GM18907 (cell line): ENCODE data around the gene OLFML2A.
A peak's percentile ranks its signal among the peaks of the same experiment; 100 is the strongest.

ENCODE experiments used
- ATAC-seq: cut with Tn5 transposase; IDR thresholded peaks from one replicate; pipeline ENCODE4 v1.9.1; 2021; ENCODE audit warnings: mild to moderate bottlenecking, moderate library complexity; ENCODE audit not compliant: unreplicated experiment

Gene OLFML2A

GRCh38 chr9:124794902-124795491 is 18.1 kb downstream of the OLFML2A start:
- no peak for ATAC-seq

DNA sequence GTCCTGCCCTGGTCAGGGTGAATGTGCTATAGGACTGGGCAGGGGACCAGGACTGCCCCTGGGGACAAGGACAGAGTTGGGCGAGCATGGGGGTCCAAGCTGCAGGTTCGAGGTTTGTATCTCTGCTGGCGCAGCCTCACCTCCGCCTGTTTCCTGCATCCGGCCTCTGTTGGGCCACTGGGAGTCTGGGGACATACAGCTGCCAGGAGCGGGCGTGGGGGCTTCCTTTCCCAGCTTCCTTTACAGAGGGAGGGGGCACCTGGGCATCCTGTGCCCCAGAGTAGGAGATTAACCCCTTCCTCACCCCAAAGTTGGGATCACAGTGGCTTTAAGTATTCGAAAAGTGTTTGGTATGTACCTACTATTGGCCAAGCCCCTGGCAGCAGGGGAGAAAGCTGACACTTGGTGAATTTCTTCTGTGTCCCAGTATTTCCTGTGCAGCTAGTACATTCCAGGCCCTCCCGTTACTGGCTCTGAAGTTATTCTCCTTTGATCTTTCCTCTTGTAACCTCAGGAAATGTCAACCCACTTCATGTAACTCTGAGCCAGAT is 19.0 kb downstream of the OLFML2A start:
- no peak for ATAC-seq

DNA sequence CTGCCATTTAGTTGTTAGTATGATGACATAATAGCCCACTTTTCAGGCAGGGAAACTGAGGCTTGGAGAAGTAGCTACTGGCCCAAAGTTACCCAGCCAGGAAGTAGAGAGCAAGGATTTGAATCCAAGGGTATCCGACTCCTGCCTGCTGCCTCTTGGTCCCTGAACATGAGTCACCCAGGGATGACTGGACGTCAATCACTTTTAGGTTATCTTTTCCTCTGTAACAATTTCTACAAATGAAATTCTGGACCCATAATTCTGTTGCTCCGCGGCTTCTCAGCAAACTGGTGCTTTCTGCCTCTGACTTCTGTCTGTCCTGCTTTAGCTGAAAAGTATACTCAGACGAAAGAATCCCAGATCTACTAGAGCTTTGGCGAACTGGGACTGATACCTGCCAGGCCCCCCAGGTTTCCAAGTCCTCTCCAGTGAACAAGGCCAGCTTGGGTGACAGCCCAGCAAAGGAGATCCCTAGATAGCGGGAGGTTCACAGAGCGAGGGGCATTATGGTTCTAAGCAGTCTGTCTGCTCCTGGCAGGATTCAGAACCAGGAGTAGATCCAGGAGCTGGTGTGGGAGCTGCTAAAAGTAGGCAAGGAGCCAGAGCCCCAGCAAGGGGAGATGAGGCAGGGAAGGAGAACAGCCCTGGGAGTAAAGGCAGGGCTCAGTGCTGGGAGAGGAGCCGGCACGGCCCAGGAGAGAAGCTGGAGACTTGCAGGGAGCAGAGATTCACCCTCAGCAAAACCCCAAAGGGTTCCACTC is 20.6 kb downstream of the OLFML2A start:
- no peak for ATAC-seq

DNA sequence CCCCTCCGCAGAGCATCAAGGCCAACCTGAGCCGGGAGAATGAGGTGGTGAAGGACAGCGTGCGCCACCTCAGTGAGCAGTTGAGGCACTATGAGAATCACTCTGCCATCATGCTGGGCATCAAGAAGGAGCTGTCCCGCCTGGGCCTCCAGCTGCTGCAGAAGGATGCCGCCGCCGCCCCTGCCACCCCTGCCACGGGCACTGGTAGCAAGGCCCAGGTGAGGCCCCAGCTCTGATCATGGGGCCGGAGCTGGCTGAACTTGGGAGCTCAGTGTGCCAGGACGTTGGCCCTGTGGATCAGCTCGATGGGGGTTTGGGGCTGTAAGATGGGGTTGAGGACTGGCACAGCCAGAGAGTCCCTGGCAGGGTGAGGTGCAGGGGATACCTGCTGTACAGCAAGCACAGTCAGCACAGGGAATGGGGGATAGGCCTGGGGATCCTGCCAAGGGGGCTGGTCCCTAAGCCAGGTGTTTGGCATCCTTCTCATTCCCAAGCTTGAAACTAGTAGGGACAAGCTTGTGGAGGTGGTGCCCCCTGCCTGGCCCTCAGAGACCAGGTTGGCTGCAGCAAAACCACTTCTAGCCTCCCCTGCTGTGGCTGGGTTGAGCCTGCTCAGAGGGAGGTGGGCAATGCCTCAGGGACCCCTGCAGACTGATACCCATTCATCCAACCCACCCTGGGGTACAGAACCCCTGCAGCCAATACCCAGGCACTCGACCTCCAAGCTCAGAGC is 22.5 kb downstream of the OLFML2A start:
- no peak for ATAC-seq

- ATAC-seq = peak; percentile 54
Observed at GRCh38 chr9:124800306-124801259, 23.6 kb downstream of the OLFML2A start.

GRCh38 chr9:124801356-124801755 is 24.4 kb downstream of the OLFML2A start:
- no peak for ATAC-seq

DNA sequence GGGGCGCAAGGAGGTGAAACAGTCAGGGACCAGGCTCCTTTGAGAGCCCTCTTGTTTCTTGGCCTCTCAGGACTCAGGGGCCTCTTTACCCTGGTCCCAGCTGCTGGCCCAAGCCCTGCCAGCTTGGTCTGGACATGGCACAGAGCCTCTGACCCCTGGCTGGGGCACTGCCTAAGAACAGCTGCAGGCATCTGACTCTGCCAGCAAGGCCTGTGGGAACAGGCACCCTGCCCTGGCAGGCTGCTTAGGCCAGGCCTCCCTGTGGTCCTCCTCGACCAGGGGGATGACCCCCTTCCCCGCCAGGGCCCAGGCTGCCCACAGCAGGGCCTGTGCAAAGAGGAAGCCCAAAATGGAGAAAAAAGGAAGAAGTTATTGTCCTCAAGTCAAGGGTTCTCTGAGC is 25.5 kb downstream of the OLFML2A start:
- ATAC-seq = no peak

GRCh38 chr9:124803911-124804310 is 27.0 kb downstream of the OLFML2A start:
- ATAC-seq = no peak

GRCh38 chr9:124805186-124805585 is 28.3 kb downstream of the OLFML2A start:
- no peak for ATAC-seq

GRCh38 chr9:124808246-124808956 is 31.5 kb downstream of the OLFML2A start:
- no peak for ATAC-seq

DNA sequence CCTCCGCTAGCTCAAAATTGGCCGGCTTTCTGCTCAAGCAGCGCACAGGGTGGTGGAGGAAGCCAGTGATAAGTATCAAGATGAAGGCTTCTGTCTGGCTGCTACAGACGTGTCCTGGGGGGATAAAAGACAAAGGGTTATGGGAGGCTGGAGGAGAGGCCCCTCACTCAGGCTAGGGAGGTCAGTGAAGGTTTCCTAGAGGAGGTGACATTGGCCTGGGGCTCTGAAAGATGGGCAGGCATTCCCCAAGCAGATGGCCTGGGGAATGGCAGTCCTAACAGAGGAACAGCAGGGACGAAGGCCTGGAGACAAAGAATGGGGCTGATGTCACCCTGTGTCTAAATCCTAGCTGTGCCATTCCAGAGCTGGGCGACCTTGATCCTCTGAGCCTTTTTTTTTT is 32.3 kb downstream of the OLFML2A start:
- no peak for ATAC-seq

- ATAC-seq = no peak
Observed at GRCh38 chr9:124809741-124810500, 33.0 kb downstream of the OLFML2A start.

- no peak for ATAC-seq
Observed at GRCh38 chr9:124810663-124811355, 33.9 kb downstream of the OLFML2A start.

DNA sequence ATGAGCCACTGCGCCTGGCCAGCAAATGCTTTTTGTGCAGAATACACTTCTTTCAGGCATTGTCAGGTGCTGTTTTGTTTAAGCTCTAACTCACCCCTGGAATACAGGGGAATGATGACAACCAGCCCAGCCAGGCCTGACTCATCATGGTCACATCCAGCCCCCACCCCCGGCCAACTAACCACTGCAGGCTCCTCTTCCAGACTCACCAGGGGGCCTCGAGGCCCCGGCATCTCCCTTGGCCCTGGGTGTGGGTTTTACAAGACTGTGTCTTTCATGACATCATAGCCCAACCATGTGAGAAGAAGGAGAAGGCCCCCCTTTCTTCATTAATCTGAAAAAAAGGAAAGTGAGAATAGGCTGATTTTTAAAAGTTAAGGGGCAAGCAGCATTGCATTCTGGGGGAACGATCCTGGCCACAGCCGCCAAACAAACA is 35.5 kb downstream of the OLFML2A start:
- no peak for ATAC-seq

DNA sequence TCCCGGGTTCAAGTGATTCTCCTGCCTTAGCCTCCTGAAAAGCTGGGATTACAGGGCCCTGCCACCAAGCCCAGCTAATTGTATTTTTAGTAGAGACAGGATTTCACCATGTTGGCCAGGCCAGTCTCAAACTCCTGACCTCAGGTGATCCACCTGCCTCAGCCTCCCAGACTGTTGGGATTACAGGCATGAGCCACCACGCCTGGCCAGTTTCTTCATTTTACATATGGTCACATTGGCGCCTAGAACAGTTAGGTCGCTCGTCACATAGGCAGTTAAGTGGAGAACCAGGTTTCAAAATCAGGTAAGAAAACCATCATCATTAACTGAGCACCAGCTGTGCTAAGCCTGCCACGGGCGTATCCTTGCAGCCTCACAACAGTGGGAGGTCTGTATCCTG is 36.1 kb downstream of the OLFML2A start:
- ATAC-seq = no peak

- no peak for ATAC-seq
Observed at GRCh38 chr9:124813501-124814163, 36.7 kb downstream of the OLFML2A start.

- ATAC-seq = no peak
Observed at GRCh38 chr9:124814164-124814535, 37.2 kb downstream of the OLFML2A start.

DNA sequence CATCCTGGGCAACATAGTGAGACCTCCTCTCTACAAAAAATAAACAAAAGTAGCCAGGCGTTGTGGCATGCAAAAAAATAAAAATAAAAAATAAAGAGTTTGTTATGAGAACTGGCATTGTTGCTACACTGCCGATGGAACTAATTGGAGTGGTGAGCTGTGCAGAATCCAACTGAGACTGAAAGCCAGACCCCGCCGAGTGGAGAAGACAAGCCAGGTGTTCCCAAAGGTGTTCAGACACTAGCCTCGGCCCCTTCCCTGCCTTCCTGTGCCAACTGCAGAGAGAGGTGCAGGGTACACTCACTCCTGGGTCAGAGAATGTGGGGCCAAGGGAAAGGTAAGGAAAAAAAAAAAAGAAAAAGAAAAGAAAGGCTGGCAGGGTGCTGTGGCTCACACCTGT is 38.7 kb downstream of the OLFML2A start:
- ATAC-seq = no peak
